ENCODE results near the gene MDP1. TPM values are rescaled to one million over a fixed set of nuclear protein-coding genes. Genes with fewer than 3 reads are reported as not detected.
A peak's percentile ranks its signal among the peaks of the same experiment; 100 is the strongest.

MDP1 gene
- polyA plus RNA-seq, 1 of the 3 experiments (the other 2 are of a cell fraction) = 36.7 TPM

GRCh38 chr14:24235804-24236688, 20.2 kb upstream of the MDP1 start:
- H3K79me2 ChIP-seq (ENCODE audit: insufficient read depth) = peaks cover 69% of the 10 kb centered on the region
- H3K36me3 ChIP-seq (replicated peaks in 1 of 2; ENCODE audit: control insufficient read depth in 1 of 2, insufficient read depth in 2 of 2, low read length in 1 of 2) = peaks cover 52 to 69% of the 10 kb centered on the region in 2 experiments
- H3K27me3 ChIP-seq (ENCODE audit: insufficient read depth) = no peaks in the 10 kb centered on the region
- POLR2A ChIA-PET = interaction anchor here (1.1 kb wide), 1 partner anchor 17 kb away, joined by 3 read pairs; no protein-coding TSS in a partner anchor
- no peak for DNase-seq
- no peaks in the 10 kb centered on the region for H3K9me2 ChIP-seq
- H3F3A ChIP-seq (replicated peaks; ENCODE audit: insufficient read depth) = peaks cover 13% of the 10 kb centered on the region
- H3K9me3 ChIP-seq = no peaks in the 10 kb centered on the region
- no peak overlapping the region for H3K27ac ChIP-seq (ENCODE audit: low read depth in 2 of 2, low read length in 1 of 2)
- peaks cover 28 to 33% of the 10 kb centered on the region in 2 experiments; a peak in 3 of 4 replicates for H3K4me1 ChIP-seq (ENCODE audit: control insufficient read depth in 1 of 2, insufficient read depth in 2 of 2, low read depth in 1 of 2, low read length in 1 of 2)
- 99% methylated on average over 5 of the region's 5 CpGs for WGBS (ENCODE audit: low lambda C conversion rate)
- no peak overlapping the region for H2AFZ ChIP-seq (ENCODE audit: low read depth)
- H3K4me2 ChIP-seq = no peak overlapping the region
- no peak overlapping the region for H3K9ac ChIP-seq
- CTCF ChIA-PET = interaction anchor here (1.2 to 12.0 kb wide), 7 partner anchors 20 to 196 kb away, joined by 5 to 191 read pairs (median 10); partner anchors contain the start of genes CHMP4A, CIDEB, DHRS1 and MDP1
- no peak for TF ChIP-seq YY1 (IDR thresholded peaks at IDR 0.05; ENCODE audit: low read depth)
- TF ChIP-seq TAF1 (IDR thresholded peaks at IDR 0.05; ENCODE audit: borderline replicate concordance, low read depth, low read length) = no peak
- no peak for TF ChIP-seq FOSL2 (IDR thresholded peaks at IDR 0.05; ENCODE audit: borderline replicate concordance, low read depth)
- TF ChIP-seq EP300 (IDR thresholded peaks at IDR 0.05; ENCODE audit: borderline replicate concordance in 1 of 2, low read depth in 1 of 2, low read length in 1 of 2) = no peak
- no peak for TF ChIP-seq USF1 (IDR thresholded peaks at IDR 0.05; ENCODE audit: borderline replicate concordance, low read depth)
- no peak for TF ChIP-seq NRF1 (IDR thresholded peaks at IDR 0.05; ENCODE audit: low read depth, low read length)
- no peak for TF ChIP-seq MXI1 (IDR thresholded peaks at IDR 0.05; ENCODE audit: low read depth, low read length)
- no peak for TF ChIP-seq TCF12 (IDR thresholded peaks at IDR 0.05)
- no peak for TF ChIP-seq POLR2AphosphoS5 (IDR thresholded peaks at IDR 0.05; ENCODE audit: low read depth, low read length)
- TF ChIP-seq RCOR1 (IDR thresholded peaks at IDR 0.05; ENCODE audit: low read length) = no peak
- no peak overlapping the region for H3K4me3 ChIP-seq (ENCODE audit: low read depth in 2 of 2, low read length in 1 of 2)
- H4K20me1 ChIP-seq (ENCODE audit: insufficient read depth) = no peaks in the 10 kb centered on the region

GRCh38 chr14:24234095-24235005, 18.5 kb upstream of the MDP1 start:
- Histone ChIP-seq H3K79me2 (ENCODE audit: insufficient read depth) (peaks cover 69% of the 10 kb centered on the region), H4K20me1 (ENCODE audit: insufficient read depth) (peaks cover 2% of the 10 kb centered on the region; the same call in 1 of the 2 replicates), H3K9me2 (no peaks in the 10 kb centered on the region), H3K4me3 (ENCODE audit: low read depth in 2 of 2, low read length in 1 of 2) (peak overlapping the region in 1 of 2 experiments; percentile 93; a peak in 3 of 4 replicates), H3K9ac (no peak overlapping the region), H3F3A (replicated peaks; ENCODE audit: insufficient read depth) (peaks cover 12% of the 10 kb centered on the region), H3K9me3 (no peaks in the 10 kb centered on the region), H2AFZ (ENCODE audit: low read depth) (no peak overlapping the region), H3K27me3 (ENCODE audit: insufficient read depth) (no peaks in the 10 kb centered on the region), H3K4me2 (peak overlapping the region; percentile 91), H3K4me1 (ENCODE audit: control insufficient read depth in 1 of 2, insufficient read depth in 2 of 2, low read depth in 1 of 2, low read length in 1 of 2) (peaks cover 24 to 26% of the 10 kb centered on the region in 2 experiments; a peak in 3 of 4 replicates), H3K27ac (ENCODE audit: low read depth in 2 of 2, low read length in 1 of 2) (no peak overlapping the region; a peak in 1 of 4 replicates), H3K36me3 (replicated peaks in 1 of 2; ENCODE audit: control insufficient read depth in 1 of 2, insufficient read depth in 2 of 2, low read length in 1 of 2) (peaks cover 36 to 53% of the 10 kb centered on the region in 2 experiments)
- WGBS (ENCODE audit: low lambda C conversion rate) = 95% methylated on average over 3 of the region's 3 CpGs
- ChIA-PET POLR2A (interaction anchor here (1.2 to 1.7 kb wide), 3 partner anchors 8 to 132 kb away, joined by 3 to 8 read pairs (median 3); partner anchors contain the start of genes TINF2 and TM9SF1), CTCF (interaction anchor here (1.2 to 2.2 kb wide), 7 partner anchors 8 to 198 kb away, joined by 4 to 12 read pairs (median 6); partner anchors contain the start of genes CHMP4A, CIDEB and TINF2)
- DNase-seq = no peak
- TF ChIP-seq GATA2 (CRISPR knock-in tag; IDR thresholded peaks at IDR 0.05) = no peak
- no peak for TF ChIP-seq FOSL2 (IDR thresholded peaks at IDR 0.05; ENCODE audit: borderline replicate concordance, low read depth)
- TF ChIP-seq PBX3 (IDR thresholded peaks at IDR 0.05) = no peak
- TF ChIP-seq CHD2 (IDR thresholded peaks at IDR 0.05; ENCODE audit: low read length, partially characterized antibody) = no peak
- no peak for TF ChIP-seq SMC3 (IDR thresholded peaks at IDR 0.05; ENCODE audit: low read depth, low read length)
- no peak for TF ChIP-seq JUND (IDR thresholded peaks at IDR 0.05)
- TF ChIP-seq IRF3 (IDR thresholded peaks at IDR 0.05; ENCODE audit: low read depth, low read length) = no peak
- no peak for TF ChIP-seq CTCF (IDR thresholded peaks at IDR 0.05)

Data from SK-N-SH (cell line).